Astrocyte (in vitro differentiated cells and primary cell): Measurements from ENCODE around the gene FOXO6. TPM values are rescaled to one million over a fixed set of nuclear protein-coding genes. Genes with fewer than 3 reads are reported as not detected.

ENCODE experiments used
- DNase-seq: peaks from one replicate; pipeline ENCODE4 v3.0.0-alpha.2; 2010; ENCODE audit warnings: low read depth
- FAIRE-seq: peaks from 2 replicates; lab custom pipeline; 2011; peaks lifted over from hg19 to GRCh38; lab: Jason Lieb, UNC
- H2AFZ ChIP-seq: 2 replicates; pipeline ENCODE4 v1.6.0; 2012; ENCODE audit warnings: low read depth, low read length, inconsistent platforms
- H3K27ac ChIP-seq: 2 replicates; pipeline ENCODE4 v1.5.1; 2011; ENCODE audit warnings: low read depth, low read length, inconsistent platforms
- H3K27me3 ChIP-seq: 2 replicates; pipeline ENCODE4 v1.6.0; 2011; ENCODE audit warnings: low read length, inconsistent platforms; ENCODE audit not compliant: insufficient read depth
- H3K36me3 ChIP-seq: 2 replicates; pipeline ENCODE4 v1.5.1; 2011; ENCODE audit warnings: low read length, inconsistent platforms; ENCODE audit not compliant: insufficient read depth
- H3K4me1 ChIP-seq: 2 replicates; pipeline ENCODE4 v1.5.1; 2011; ENCODE audit warnings: low read length, inconsistent platforms; ENCODE audit not compliant: insufficient read depth
- H3K4me2 ChIP-seq: 2 replicates; pipeline ENCODE4 v1.6.0; 2012; ENCODE audit warnings: low read length, inconsistent platforms
- H3K4me3 ChIP-seq: 2 replicates; pipeline ENCODE4 v1.5.1; 2011; ENCODE audit warnings: low read depth, mild to moderate bottlenecking, low read length, inconsistent platforms; ENCODE audit not compliant: insufficient read depth
- H3K79me2 ChIP-seq: 2 replicates; pipeline ENCODE4 v1.6.0; 2012; ENCODE audit warnings: mild to moderate bottlenecking, low read length, inconsistent platforms; ENCODE audit not compliant: insufficient read depth
- H3K9ac ChIP-seq: 2 replicates; pipeline ENCODE4 v1.6.0; 2012; ENCODE audit warnings: mild to moderate bottlenecking, low read length, inconsistent platforms
- H3K9me3 ChIP-seq: 2 replicates; pipeline ENCODE4 v1.5.1; 2012; ENCODE audit warnings: low read depth, mild to moderate bottlenecking, low read length, inconsistent platforms; ENCODE audit not compliant: insufficient read depth
- H4K20me1 ChIP-seq: 2 replicates; pipeline ENCODE4 v1.6.0; 2012; ENCODE audit warnings: low read length, inconsistent platforms; ENCODE audit not compliant: insufficient read depth
- H3K27ac Mint-ChIP-seq: one replicate; pipeline ENCODE4 v1.8.0; 2021; ENCODE audit warnings: mild to moderate bottlenecking, mixed read lengths; ENCODE audit not compliant: unreplicated experiment
- H3K27me3 Mint-ChIP-seq: one replicate; pipeline ENCODE4 v1.8.0; 2021; ENCODE audit warnings: low read depth, mixed read lengths; ENCODE audit not compliant: unreplicated experiment
- H3K36me3 Mint-ChIP-seq: one replicate; pipeline ENCODE4 v1.8.0; 2021; ENCODE audit warnings: low read depth, mixed read lengths; ENCODE audit not compliant: unreplicated experiment
- H3K4me1 Mint-ChIP-seq: one replicate; pipeline ENCODE4 v1.8.0; 2021; ENCODE audit warnings: low read depth, mixed read lengths; ENCODE audit not compliant: unreplicated experiment
- H3K4me3 Mint-ChIP-seq: one replicate; pipeline ENCODE4 v1.8.0; 2021; ENCODE audit warnings: mild to moderate bottlenecking, moderate library complexity, mixed read lengths; ENCODE audit not compliant: unreplicated experiment
- H3K9me3 Mint-ChIP-seq: one replicate; pipeline ENCODE4 v1.8.0; 2021; ENCODE audit warnings: mild to moderate bottlenecking, mixed read lengths; ENCODE audit not compliant: unreplicated experiment
- CTCF ChIP-seq: IDR thresholded peaks from 2 replicates; pipeline ENCODE4 v1.5.1; 2011; ENCODE audit warnings: low read depth, mild to moderate bottlenecking, inconsistent platforms, low read length, moderate library complexity; ENCODE audit not compliant: insufficient read depth
- EZH2 ChIP-seq: IDR thresholded peaks from 2 replicates; pipeline ENCODE4 v1.6.1; 2012; ENCODE audit warnings: mild to moderate bottlenecking, low read length, inconsistent platforms; ENCODE audit not compliant: insufficient read depth
- total RNA-seq: library from RNA; stranded (reverse); gene quantifications from 2 replicates; pipeline ENCODE4 v1.2.1, GENCODE V29; 2021

Gene FOXO6
- total RNA-seq, 1 donor from 2014 or later, result 1.2 TPM

GRCh38 chr1:41361495-41362356 lies 492 bp downstream of the FOXO6 start:
- Mint-ChIP-seq H3K4me1 (peaks cover 24% of the 10 kb centered on the region), H3K27ac (no peak overlapping the region)
- no peak for FAIRE-seq

GRCh38 chr1:41362357-41362721 lies 1.1 kb downstream of the FOXO6 start:
- H3K4me3 ChIP-seq, result no peak overlapping the region
- no peak for FAIRE-seq
- no peaks in the 10 kb centered on the region for H3K9me3 Mint-ChIP-seq
- no peak overlapping the region for H3K27ac ChIP-seq
- TF ChIP-seq CTCF (no peak), EZH2 (peak; percentile 3)
- H3K27ac Mint-ChIP-seq, result no peak overlapping the region
- peaks cover 24% of the 10 kb centered on the region for H3K4me1 Mint-ChIP-seq
- no peaks in the 10 kb centered on the region for H3K79me2 ChIP-seq
- H3K9me3 ChIP-seq, result no peaks in the 10 kb centered on the region
- H3K36me3 Mint-ChIP-seq, result no peaks in the 10 kb centered on the region
- no peak for DNase-seq
- peak overlapping the region; percentile 66 for H3K4me3 Mint-ChIP-seq
- no peaks in the 10 kb centered on the region for H3K36me3 ChIP-seq
- peaks cover 33% of the 10 kb centered on the region for H3K27me3 ChIP-seq
- peaks cover 4% of the 10 kb centered on the region for H4K20me1 ChIP-seq
- peak overlapping the region; percentile 41 for H2AFZ ChIP-seq
- H3K27me3 Mint-ChIP-seq, result peaks cover 32% of the 10 kb centered on the region
- H3K9ac ChIP-seq, result peak overlapping the region; percentile 23
- H3K4me2 ChIP-seq, result peak overlapping the region; percentile 87
- H3K4me1 ChIP-seq, result peaks cover 46% of the 10 kb centered on the region

More at GRCh38 chr1:41361495-41362356, 492 bp downstream of the FOXO6 start:
- no peak for DNase-seq
- H3K9me3 ChIP-seq, result no peaks in the 10 kb centered on the region
- peaks cover 27% of the 10 kb centered on the region for H3K27me3 ChIP-seq
- no peaks in the 10 kb centered on the region for H3K79me2 ChIP-seq
- peaks cover 4% of the 10 kb centered on the region for H4K20me1 ChIP-seq
- peak overlapping the region; percentile 41 for H2AFZ ChIP-seq
- peak overlapping the region; percentile 87 for H3K4me2 ChIP-seq
- no peak overlapping the region for H3K27ac ChIP-seq
- H3K9ac ChIP-seq, result peak overlapping the region; percentile 23
- peak; percentile 78 for TF ChIP-seq EZH2
- no peak for TF ChIP-seq CTCF
- no peaks in the 10 kb centered on the region for H3K36me3 ChIP-seq
- H3K4me3 ChIP-seq, result peak overlapping the region; percentile 42
- Mint-ChIP-seq H3K4me3 (peak overlapping the region; percentile 40), H3K36me3 (no peaks in the 10 kb centered on the region), H3K27me3 (peaks cover 33% of the 10 kb centered on the region), H3K9me3 (no peaks in the 10 kb centered on the region)
- H3K4me1 ChIP-seq, result peaks cover 44% of the 10 kb centered on the region
